ENCODE measurements around the gene CTRL.
"Not testable (repeated sequence)": the region's sequence is repeated elsewhere in the genome, so short reads cannot be mapped to it uniquely, and the experiment has no call there.

The CTRL gene

GRCh38 chr16:67931712-67932461 is at the start of gene CTRL:
Gene CTRL (minus strand): TSS chr16:67931862. CDS start chr16:67931852, 10 bp downstream.
- DNase-seq (ENCODE audit: low read depth) = no peak

GRCh38 chr16:67979955-67980678 is 48.5 kb upstream of the CTRL start, which contains the start of gene DPEP3:
Gene DPEP3 (minus strand): TSS chr16:67980499. CDS start chr16:67980380, 119 bp downstream.
- DNase-seq (ENCODE audit: low read depth) = no peak

GRCh38 chr16:67977469-67978227 is 46.0 kb upstream of the CTRL start:
- DNase-seq (ENCODE audit: low read depth) = no peak

- DNase-seq (ENCODE audit: low read depth) = no peak
These were observed 45.3 kb upstream of the CTRL start for GRCh38 chr16:67977005-67977404.

GRCh38 chr16:67976205-67976604 is 44.5 kb upstream of the CTRL start:
- DNase-seq (ENCODE audit: low read depth) = no peak

- DNase-seq (ENCODE audit: low read depth) = no peak
These were observed 43.9 kb upstream of the CTRL start for GRCh38 chr16:67975321-67976105.

GRCh38 chr16:67972285-67972684 is 40.6 kb upstream of the CTRL start:
- DNase-seq (ENCODE audit: low read depth) = not testable (repeated sequence)

- no peak for DNase-seq (ENCODE audit: low read depth)
These were observed 39.4 kb upstream of the CTRL start for GRCh38 chr16:67971111-67971510.

- DNase-seq (ENCODE audit: low read depth) = no peak
These were observed 37.8 kb upstream of the CTRL start for GRCh38 chr16:67969254-67970039.

- DNase-seq (ENCODE audit: low read depth) = peak; percentile 80
These were observed 37.0 kb upstream of the CTRL start, which contains the start of gene SLC12A4 for GRCh38 chr16:67968400-67969253. Gene SLC12A4 (minus strand): TSS chr16:67968637. CDS start chr16:67968553, 84 bp downstream.

GRCh38 chr16:67967958-67968399 is 36.3 kb upstream of the CTRL start:
- DNase-seq (ENCODE audit: low read depth) = no peak

GRCh38 chr16:67967183-67967957 is 35.7 kb upstream of the CTRL start:
- DNase-seq (ENCODE audit: low read depth) = no peak

GRCh38 chr16:67966549-67967182 is 35.0 kb upstream of the CTRL start:
- no peak for DNase-seq (ENCODE audit: low read depth)

GRCh38 chr16:67965668-67966548 is 34.2 kb upstream of the CTRL start:
- no peak for DNase-seq (ENCODE audit: low read depth)

- DNase-seq (ENCODE audit: low read depth) = no peak
These were observed 32.9 kb upstream of the CTRL start for GRCh38 chr16:67964477-67965131.

GRCh38 chr16:67963662-67964321 is 32.1 kb upstream of the CTRL start:
- no peak for DNase-seq (ENCODE audit: low read depth)

Data from activated T-helper 1 cell treated with Interleukin-2 at 50 U/mL for 16 hours (primary cell).